ENCODE results near the gene FXYD3. TPM values are rescaled to one million over a fixed set of nuclear protein-coding genes. Genes with fewer than 3 reads are reported as not detected.

FXYD3 gene
- total RNA-seq, 1 donor from 2014 or later = not detected

DNA sequence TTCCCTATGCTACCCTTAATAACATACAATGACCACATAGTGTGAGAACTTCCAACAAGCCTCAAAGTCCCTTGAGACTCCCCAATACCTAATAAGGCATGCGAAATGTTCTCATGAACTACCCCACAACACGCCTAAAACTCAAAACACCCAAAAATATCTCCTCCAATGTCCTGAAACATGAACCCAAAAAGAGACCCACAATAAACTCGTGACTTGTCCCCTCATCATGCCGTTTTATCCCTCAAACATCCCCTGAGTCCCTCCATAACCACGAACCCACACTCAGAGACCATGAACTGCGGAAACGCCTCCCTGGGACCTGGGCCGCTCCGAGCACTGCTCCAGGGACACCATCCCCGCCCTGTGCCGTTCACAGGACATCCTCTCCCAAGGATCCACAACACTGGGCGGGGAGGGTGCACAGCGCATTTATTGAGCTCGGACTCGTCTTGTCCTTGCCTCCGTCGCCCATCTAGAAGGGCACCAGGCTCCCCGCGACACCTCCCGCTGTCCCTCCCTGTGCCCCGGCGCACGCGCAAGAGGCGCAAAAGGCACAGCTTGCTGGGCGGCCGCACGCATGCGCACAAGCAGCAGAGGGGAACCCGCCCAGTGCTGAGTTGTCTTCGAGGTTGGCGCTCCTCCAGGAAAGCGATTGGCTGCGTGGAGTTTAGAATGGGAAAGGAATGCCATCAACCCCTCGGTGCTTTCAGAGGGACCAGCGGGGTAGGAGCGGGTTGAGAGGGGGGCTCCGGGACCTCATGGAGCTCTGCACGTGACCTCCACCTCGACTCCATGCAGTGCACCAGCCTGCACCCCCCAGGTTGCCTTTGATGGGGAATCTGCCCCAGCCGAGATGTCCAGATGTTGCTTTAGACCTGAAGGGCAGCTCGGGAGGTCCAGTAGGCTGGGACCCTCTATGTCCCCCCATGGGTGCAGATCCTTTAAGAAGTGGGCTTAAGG is 8.8 kb downstream of the FXYD3 start:
- Histone ChIP-seq H2AFZ (replicated peaks) (no peak overlapping the region), H3K4me2 (peak overlapping the region; percentile 66), H3K9me3 (ENCODE audit: low read depth) (no peaks in the 10 kb centered on the region), H3K4me3 (no peak overlapping the region), H3K9ac (no peak overlapping the region), H4K20me1 (ENCODE audit: low read depth) (no peaks in the 10 kb centered on the region), H3K4me1 (peaks cover 15% of the 10 kb centered on the region), H3K79me2 (ENCODE audit: low read depth) (no peaks in the 10 kb centered on the region), H3K27me3 (no peaks in the 10 kb centered on the region), H3F3A (ENCODE audit: low read depth) (peaks cover 3% of the 10 kb centered on the region), H3K36me3 (no peaks in the 10 kb centered on the region), H3K27ac (no peak overlapping the region)
- peak; percentile 33 for DNase-seq (ENCODE audit: low spot score)
- Mint-ChIP-seq H3K27ac (no peak overlapping the region), H3K9me3 (no peaks in the 10 kb centered on the region), H3K4me1 (peaks cover 19% of the 10 kb centered on the region), H3K27me3 (ENCODE audit: insufficient read depth, low read depth) (peaks cover 4% of the 10 kb centered on the region), H3K4me3 (no peak overlapping the region), H3K36me3 (no peaks in the 10 kb centered on the region)
- TF ChIP-seq EZH2phosphoT487 (IDR thresholded peaks at IDR 0.05) (no peak), EZH2 (IDR thresholded peaks at IDR 0.05) (no peak)
- TF ChIP-seq, protein P1, sequence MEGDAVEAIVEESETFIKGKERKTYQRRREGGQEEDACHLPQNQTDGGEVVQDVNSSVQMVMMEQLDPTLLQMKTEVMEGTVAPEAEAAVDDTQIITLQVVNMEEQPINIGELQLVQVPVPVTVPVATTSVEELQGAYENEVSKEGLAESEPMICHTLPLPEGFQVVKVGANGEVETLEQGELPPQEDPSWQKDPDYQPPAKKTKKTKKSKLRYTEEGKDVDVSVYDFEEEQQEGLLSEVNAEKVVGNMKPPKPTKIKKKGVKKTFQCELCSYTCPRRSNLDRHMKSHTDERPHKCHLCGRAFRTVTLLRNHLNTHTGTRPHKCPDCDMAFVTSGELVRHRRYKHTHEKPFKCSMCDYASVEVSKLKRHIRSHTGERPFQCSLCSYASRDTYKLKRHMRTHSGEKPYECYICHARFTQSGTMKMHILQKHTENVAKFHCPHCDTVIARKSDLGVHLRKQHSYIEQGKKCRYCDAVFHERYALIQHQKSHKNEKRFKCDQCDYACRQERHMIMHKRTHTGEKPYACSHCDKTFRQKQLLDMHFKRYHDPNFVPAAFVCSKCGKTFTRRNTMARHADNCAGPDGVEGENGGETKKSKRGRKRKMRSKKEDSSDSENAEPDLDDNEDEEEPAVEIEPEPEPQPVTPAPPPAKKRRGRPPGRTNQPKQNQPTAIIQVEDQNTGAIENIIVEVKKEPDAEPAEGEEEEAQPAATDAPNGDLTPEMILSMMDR (IDR thresholded peaks at IDR 0.05) = no peak

DNA sequence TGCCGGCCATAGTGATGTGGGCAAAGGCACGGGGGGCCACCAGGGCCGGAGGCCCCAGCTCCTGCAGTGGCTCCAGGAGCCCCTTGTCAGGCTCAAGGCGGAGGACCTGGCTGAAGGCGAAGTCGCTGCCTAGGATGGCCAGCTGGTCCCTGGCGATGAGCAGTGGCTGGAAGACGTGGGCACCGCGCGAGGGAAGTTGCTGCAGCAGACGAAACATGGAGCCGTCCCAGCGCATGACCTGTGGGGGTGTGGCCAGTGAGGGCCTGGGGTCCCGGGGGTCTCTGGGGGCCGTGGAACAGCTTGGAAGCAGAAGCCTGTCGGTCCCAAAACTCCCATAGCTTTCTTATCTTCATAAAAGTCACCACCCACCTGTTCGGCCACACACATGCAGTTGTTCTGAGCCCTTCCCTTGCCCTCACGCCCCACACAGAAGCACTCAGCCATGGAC is 9.7 kb downstream of the FXYD3 start:
- Histone ChIP-seq H3K4me1 (peaks cover 15% of the 10 kb centered on the region), H3K27me3 (no peaks in the 10 kb centered on the region), H3K9me3 (ENCODE audit: low read depth) (no peaks in the 10 kb centered on the region), H2AFZ (replicated peaks) (no peak overlapping the region), H3K27ac (no peak overlapping the region), H3F3A (ENCODE audit: low read depth) (peaks cover 3% of the 10 kb centered on the region), H4K20me1 (ENCODE audit: low read depth) (no peaks in the 10 kb centered on the region), H3K4me3 (no peak overlapping the region), H3K79me2 (ENCODE audit: low read depth) (no peaks in the 10 kb centered on the region), H3K4me2 (no peak overlapping the region), H3K36me3 (no peaks in the 10 kb centered on the region), H3K9ac (no peak overlapping the region)
- Mint-ChIP-seq H3K4me3 (no peak overlapping the region), H3K27ac (peak overlapping the region; percentile 87), H3K9me3 (no peaks in the 10 kb centered on the region), H3K27me3 (ENCODE audit: insufficient read depth, low read depth) (peaks cover 2% of the 10 kb centered on the region), H3K36me3 (no peaks in the 10 kb centered on the region), H3K4me1 (peaks cover 19% of the 10 kb centered on the region)
- TF ChIP-seq, protein P1 (IDR thresholded peaks at IDR 0.05) = no peak
- no peak for TF ChIP-seq EZH2phosphoT487 (IDR thresholded peaks at IDR 0.05)
- TF ChIP-seq EZH2 (IDR thresholded peaks at IDR 0.05) = no peak
- DNase-seq (ENCODE audit: low spot score) = no peak

DNA sequence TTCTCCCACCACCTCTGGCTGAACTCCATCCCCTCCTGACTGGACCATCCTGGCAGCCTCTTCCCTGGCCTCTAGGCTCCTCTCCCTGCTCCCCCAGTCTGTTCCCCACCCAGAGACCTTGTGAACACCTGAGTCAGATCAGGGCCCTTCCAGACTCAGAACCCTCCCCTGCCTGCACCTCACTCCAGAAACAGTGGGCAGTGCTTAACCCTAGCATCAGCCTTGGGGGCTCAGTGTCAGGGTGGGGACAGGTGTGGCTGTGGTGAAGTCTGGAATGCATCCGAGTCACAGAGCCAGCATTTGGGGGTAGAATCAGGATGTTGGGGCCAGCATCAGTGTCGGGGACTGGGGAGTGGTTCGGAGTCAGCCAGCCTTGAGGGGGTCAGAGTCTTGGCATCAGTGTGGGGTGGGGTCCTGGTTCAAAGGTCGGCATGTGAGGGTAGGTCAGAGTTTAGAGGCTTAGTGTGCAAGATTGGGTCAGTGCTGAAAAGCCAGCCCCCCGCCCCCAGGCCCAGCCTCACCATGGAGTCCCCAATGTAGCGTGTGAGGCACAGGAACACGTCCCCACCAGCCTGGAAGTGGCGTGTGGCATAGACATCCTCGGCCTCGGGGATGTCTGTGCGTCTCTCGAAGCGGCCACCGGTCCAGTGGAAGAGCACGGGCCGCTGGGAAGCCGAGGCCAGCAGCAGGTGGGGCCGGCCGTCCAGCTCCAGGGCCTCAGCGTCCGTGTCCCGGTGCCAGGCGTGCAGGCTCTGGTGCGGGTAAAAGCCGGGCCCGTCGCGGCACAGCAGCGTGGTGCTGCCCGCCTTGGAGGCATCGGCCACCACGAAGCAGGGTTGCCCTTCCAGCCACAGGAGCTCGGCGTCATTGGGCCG is 10.4 kb downstream of the FXYD3 start:
- TF ChIP-seq EZH2 (IDR thresholded peaks at IDR 0.05) (no peak), EZH2phosphoT487 (IDR thresholded peaks at IDR 0.05) (no peak)
- TF ChIP-seq, protein P1 (IDR thresholded peaks at IDR 0.05) = no peak
- Histone ChIP-seq H4K20me1 (ENCODE audit: low read depth) (no peaks in the 10 kb centered on the region), H3K36me3 (no peaks in the 10 kb centered on the region), H3K27me3 (no peaks in the 10 kb centered on the region), H3K9ac (no peak overlapping the region), H3K4me1 (peaks cover 15% of the 10 kb centered on the region), H3F3A (ENCODE audit: low read depth) (peaks cover 3% of the 10 kb centered on the region), H3K9me3 (ENCODE audit: low read depth) (no peaks in the 10 kb centered on the region), H2AFZ (replicated peaks) (no peak overlapping the region), H3K4me2 (no peak overlapping the region), H3K4me3 (no peak overlapping the region), H3K79me2 (ENCODE audit: low read depth) (no peaks in the 10 kb centered on the region), H3K27ac (no peak overlapping the region)
- no peak for DNase-seq (ENCODE audit: low spot score)
- no peak overlapping the region for H3K4me3 Mint-ChIP-seq
- H3K9me3 Mint-ChIP-seq = no peaks in the 10 kb centered on the region
- H3K36me3 Mint-ChIP-seq = no peaks in the 10 kb centered on the region
- H3K4me1 Mint-ChIP-seq = peaks cover 19% of the 10 kb centered on the region
- H3K27ac Mint-ChIP-seq = peak overlapping the region; percentile 87
- peaks cover 2% of the 10 kb centered on the region for H3K27me3 Mint-ChIP-seq (ENCODE audit: insufficient read depth, low read depth)
